Smooth muscle cell (in vitro differentiated cells): ENCODE data around the gene MCAT. TPM values are rescaled to one million over a fixed set of nuclear protein-coding genes. Genes with fewer than 3 reads are reported as not detected.

Source experiments
- DNase-seq: peaks from one replicate; lab custom pipeline; 2025; ENCODE audit not compliant: unreplicated experiment; lab: John Stamatoyannopoulos, UW
- H2AFZ ChIP-seq: fragments of 200-600 bp; sonication (generic); 2 replicates; pipeline ENCODE4 v1.6.0; 2016; ENCODE audit warnings: antibody characterized with exemption, low read depth, mild to moderate bottlenecking
- H3F3A ChIP-seq: fragments of 200-600 bp; sonication (generic); 2 replicates; pipeline ENCODE4 v1.6.0; 2017; ENCODE audit warnings: antibody characterized with exemption, low read depth
- H3K27ac ChIP-seq: fragments of 200-600 bp; sonication (generic); 2 replicates; pipeline ENCODE4 v1.5.1; 2016; ENCODE audit warnings: low read depth, mild to moderate bottlenecking
- H3K27me3 ChIP-seq: fragments of 200-600 bp; sonication (generic); 2 replicates; pipeline ENCODE4 v1.6.1; 2016; ENCODE audit warnings: low read depth, mild to moderate bottlenecking
- H3K36me3 ChIP-seq: fragments of 200-600 bp; sonication (generic); 2 replicates; pipeline ENCODE4 v1.5.1; 2016; ENCODE audit warnings: low read depth
- H3K4me1 ChIP-seq: fragments of 200-600 bp; sonication (generic); 2 replicates; pipeline ENCODE4 v1.5.1; 2016; ENCODE audit warnings: low read depth
- H3K4me2 ChIP-seq: fragments of 200-600 bp; sonication (generic); 2 replicates; pipeline ENCODE4 v1.6.0; 2016; ENCODE audit warnings: mild to moderate bottlenecking
- H3K4me3 ChIP-seq: fragments of 200-600 bp; sonication (generic); 2 replicates; pipeline ENCODE4 v1.5.1; 2016; ENCODE audit warnings: mild to moderate bottlenecking
- H3K79me2 ChIP-seq: fragments of 200-600 bp; sonication (generic); 2 replicates; pipeline ENCODE4 v1.6.0; 2016; ENCODE audit warnings: low read depth, mild to moderate bottlenecking
- H3K9ac ChIP-seq: fragments of 200-600 bp; sonication (generic); 2 replicates; pipeline ENCODE4 v1.6.0; 2016; ENCODE audit warnings: low read depth
- H3K9me3 ChIP-seq: fragments of 200-600 bp; sonication (generic); replicated peaks from 2 replicates; pipeline ENCODE4 v1.5.1; 2016; ENCODE audit warnings: low read depth
- H4K20me1 ChIP-seq: fragments of 200-600 bp; sonication (generic); 2 replicates; pipeline ENCODE4 v1.6.0; 2016; ENCODE audit warnings: low read depth
- WGBS: methylation state at CpG from one replicate; pipeline ENCODE4 v1.1.7; 2016; ENCODE audit warnings: low lambda C conversion rate; 5-methylcytosine and 5-hydroxymethylcytosine counted together
- polyA plus RNA-seq: library from polyadenylated mRNA; unstranded; fragments of >200 nt; fragmentation: Nextera tagmentation; extraction: Ambion mirVana; gene quantifications from 2 replicates; pipeline ENCODE4 v1.2.1, GENCODE V29; 2016
- total RNA-seq: library from RNA; depleted of rRNA; stranded (reverse); fragments of >200 nt; gene quantifications from 2 replicates; pipeline ENCODE4 v1.2.3, GENCODE V29; 2014
- TF ChIP-seq, protein P1 (sequence below): fragments of 200-600 bp; sonication (generic); IDR thresholded peaks from 2 replicates; pipeline ENCODE4 v1.5.1; 2017; ENCODE audit warnings: borderline replicate concordance, mild to moderate bottlenecking, antibody characterized with exemption; ENCODE audit not compliant: insufficient read depth, poor library complexity, severe bottlenecking

The MCAT gene, protein sequence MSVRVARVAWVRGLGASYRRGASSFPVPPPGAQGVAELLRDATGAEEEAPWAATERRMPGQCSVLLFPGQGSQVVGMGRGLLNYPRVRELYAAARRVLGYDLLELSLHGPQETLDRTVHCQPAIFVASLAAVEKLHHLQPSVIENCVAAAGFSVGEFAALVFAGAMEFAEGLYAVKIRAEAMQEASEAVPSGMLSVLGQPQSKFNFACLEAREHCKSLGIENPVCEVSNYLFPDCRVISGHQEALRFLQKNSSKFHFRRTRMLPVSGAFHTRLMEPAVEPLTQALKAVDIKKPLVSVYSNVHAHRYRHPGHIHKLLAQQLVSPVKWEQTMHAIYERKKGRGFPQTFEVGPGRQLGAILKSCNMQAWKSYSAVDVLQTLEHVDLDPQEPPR
- total RNA-seq: 8.2 and 9.3 TPM in 2 replicates
- polyA plus RNA-seq: 15.3 and 16.1 TPM in 2 replicates

DNA sequence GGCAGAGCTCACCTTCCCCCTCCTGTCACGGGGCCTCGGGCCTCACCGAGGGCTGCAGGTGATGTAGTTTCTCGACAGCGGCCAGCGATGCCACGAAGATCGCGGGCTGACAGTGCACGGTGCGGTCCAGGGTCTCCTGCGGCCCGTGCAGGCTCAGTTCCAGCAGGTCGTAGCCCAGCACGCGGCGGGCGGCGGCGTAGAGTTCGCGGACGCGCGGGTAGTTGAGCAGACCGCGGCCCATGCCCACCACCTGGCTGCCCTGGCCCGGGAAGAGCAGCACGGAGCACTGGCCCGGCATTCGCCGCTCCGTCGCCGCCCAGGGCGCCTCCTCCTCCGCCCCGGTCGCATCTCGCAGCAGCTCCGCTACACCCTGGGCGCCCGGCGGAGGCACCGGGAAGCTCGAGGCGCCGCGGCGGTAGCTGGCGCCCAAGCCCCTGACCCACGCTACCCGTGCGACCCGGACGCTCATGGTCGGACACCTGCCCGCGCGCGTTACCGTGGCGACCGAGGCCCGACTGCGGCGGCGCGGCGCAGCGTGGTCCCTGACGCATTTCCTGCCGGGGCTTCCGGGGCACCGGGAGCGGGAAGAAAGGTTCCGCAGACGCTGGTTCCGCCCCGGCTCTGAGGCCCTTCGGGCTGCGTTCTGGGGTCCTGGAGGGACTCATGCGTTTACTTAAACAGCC lies at the start of gene MCAT:
TSS of gene MCAT (minus strand) at position 519 of the 683 bp plus-strand sequence. CDS start at position 469, 50 bp downstream.
- H2AFZ ChIP-seq: peak within 1 kb of the TSS; percentile 97
- peak within 1 kb of the TSS; percentile 100 for H3K4me2 ChIP-seq
- TF ChIP-seq, protein P1, sequence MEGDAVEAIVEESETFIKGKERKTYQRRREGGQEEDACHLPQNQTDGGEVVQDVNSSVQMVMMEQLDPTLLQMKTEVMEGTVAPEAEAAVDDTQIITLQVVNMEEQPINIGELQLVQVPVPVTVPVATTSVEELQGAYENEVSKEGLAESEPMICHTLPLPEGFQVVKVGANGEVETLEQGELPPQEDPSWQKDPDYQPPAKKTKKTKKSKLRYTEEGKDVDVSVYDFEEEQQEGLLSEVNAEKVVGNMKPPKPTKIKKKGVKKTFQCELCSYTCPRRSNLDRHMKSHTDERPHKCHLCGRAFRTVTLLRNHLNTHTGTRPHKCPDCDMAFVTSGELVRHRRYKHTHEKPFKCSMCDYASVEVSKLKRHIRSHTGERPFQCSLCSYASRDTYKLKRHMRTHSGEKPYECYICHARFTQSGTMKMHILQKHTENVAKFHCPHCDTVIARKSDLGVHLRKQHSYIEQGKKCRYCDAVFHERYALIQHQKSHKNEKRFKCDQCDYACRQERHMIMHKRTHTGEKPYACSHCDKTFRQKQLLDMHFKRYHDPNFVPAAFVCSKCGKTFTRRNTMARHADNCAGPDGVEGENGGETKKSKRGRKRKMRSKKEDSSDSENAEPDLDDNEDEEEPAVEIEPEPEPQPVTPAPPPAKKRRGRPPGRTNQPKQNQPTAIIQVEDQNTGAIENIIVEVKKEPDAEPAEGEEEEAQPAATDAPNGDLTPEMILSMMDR: no peak
- peak within 1 kb of the TSS; percentile 93 for H3K4me3 ChIP-seq
- WGBS: 1% methylated on average over 83 of the region's 83 CpGs
- H3K27me3 ChIP-seq: no peaks in the 10 kb centered on the region
- DNase-seq: peak; percentile 26
- no peaks in the 10 kb centered on the region for H3K36me3 ChIP-seq
- no peaks in the 10 kb centered on the region for H4K20me1 ChIP-seq
- H3K27ac ChIP-seq: peak within 1 kb of the TSS; percentile 54
- H3K79me2 ChIP-seq: peaks cover 14% of the 10 kb centered on the region
- H3K9ac ChIP-seq: peak within 1 kb of the TSS; percentile 84
- H3K9me3 ChIP-seq: no peaks in the 10 kb centered on the region
- peaks cover 6% of the 10 kb centered on the region for H3K4me1 ChIP-seq
- no peaks in the 10 kb centered on the region for H3F3A ChIP-seq

DNA sequence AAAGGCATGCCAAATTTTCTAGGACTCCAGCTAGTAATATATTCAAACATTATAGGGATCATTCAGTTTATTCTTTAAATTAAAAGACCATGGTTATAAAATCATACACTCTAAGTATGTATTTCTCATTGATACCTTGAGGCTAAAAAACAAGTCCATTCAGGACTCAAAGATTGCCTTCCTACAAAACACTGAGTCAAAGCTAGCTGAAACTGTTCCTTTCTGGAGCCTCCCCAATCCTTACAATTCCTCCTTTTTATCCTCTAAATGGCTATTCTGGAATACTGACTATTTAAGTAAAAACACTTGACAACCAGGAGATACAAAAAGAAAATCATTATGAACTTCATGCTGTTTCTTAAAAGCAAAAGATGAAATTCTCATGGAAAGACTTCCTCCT lies 48.6 kb upstream of the MCAT start:
- Histone ChIP-seq H4K20me1 (no peaks in the 10 kb centered on the region), H3K9me3 (no peaks in the 10 kb centered on the region), H3K27ac (no peak overlapping the region), H3K4me2 (no peak overlapping the region), H3K27me3 (no peaks in the 10 kb centered on the region), H3F3A (peaks cover 4% of the 10 kb centered on the region), H3K9ac (no peak overlapping the region), H3K36me3 (no peaks in the 10 kb centered on the region), H3K4me1 (peaks cover 7% of the 10 kb centered on the region), H2AFZ (no peak overlapping the region), H3K4me3 (no peak overlapping the region), H3K79me2 (no peaks in the 10 kb centered on the region)
- DNase-seq: no peak
- TF ChIP-seq, protein P1: no peak

DNA sequence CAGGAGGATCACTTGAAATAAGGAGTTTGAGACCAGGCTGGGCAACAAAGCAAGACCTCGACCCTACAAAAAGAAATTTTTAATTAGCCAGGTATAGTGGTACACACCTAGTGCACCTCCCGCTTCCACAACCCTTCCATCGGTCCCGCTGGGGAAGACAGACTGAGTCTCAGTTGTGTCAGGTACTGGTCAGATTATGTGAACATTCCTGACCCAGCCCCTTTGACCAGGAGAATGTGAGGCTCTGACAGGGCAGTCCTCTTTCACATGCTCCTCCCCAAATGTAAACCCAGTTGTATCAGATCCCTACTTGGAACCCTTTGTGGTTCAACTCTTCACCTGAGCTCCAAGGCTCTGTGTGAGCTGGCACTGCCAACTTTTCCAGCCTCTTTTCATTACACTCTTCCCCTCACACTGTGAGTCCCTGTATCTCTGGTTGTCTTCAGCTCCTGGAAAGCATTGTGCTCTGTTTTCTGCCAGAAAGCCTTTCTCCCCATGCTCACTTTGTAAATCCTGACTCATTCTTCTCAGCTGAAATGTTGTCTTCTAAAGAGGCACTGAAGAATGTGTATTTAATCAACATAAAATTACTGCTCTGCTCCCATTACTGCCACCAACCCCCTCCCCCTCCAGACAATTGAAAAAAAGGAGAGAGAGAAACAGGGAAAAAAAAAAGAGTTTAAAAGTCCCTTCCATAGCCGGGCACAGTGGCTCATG lies 45.8 kb upstream of the MCAT start:
- peaks cover 4% of the 10 kb centered on the region for H3F3A ChIP-seq
- no peaks in the 10 kb centered on the region for H3K27me3 ChIP-seq
- no peaks in the 10 kb centered on the region for H3K36me3 ChIP-seq
- no peaks in the 10 kb centered on the region for H3K79me2 ChIP-seq
- no peak overlapping the region for H3K4me3 ChIP-seq
- H3K9me3 ChIP-seq: no peaks in the 10 kb centered on the region
- no peak overlapping the region for H3K9ac ChIP-seq
- no peak overlapping the region for H2AFZ ChIP-seq
- WGBS: 95% methylated on average over 5 of the region's 5 CpGs
- H3K4me2 ChIP-seq: no peak overlapping the region
- peaks cover 19% of the 10 kb centered on the region for H3K4me1 ChIP-seq
- H3K27ac ChIP-seq: peak overlapping the region; percentile 29
- H4K20me1 ChIP-seq: peaks cover 9% of the 10 kb centered on the region
- DNase-seq: no peak
- TF ChIP-seq, protein P1: no peak
